Activated CD4-positive, alpha-beta T cell treated with anti-CD3 and anti-CD28 coated beads for 4 hours (primary cell): ENCODE results near the gene KIF12.
"Not testable (repeated sequence)": the region's sequence is repeated elsewhere in the genome, so short reads cannot be mapped to it uniquely, and the experiment has no call there.

Experiments
- DNase-seq, 2 donors: peaks; one replicate each; pipeline ENCODE4 v3.0.0-alpha.2; 2020

The KIF12 gene

GRCh38 chr9:114082763-114083412 lies 16.2 kb downstream of the KIF12 start:
- DNase-seq: not testable (repeated sequence)

DNA sequence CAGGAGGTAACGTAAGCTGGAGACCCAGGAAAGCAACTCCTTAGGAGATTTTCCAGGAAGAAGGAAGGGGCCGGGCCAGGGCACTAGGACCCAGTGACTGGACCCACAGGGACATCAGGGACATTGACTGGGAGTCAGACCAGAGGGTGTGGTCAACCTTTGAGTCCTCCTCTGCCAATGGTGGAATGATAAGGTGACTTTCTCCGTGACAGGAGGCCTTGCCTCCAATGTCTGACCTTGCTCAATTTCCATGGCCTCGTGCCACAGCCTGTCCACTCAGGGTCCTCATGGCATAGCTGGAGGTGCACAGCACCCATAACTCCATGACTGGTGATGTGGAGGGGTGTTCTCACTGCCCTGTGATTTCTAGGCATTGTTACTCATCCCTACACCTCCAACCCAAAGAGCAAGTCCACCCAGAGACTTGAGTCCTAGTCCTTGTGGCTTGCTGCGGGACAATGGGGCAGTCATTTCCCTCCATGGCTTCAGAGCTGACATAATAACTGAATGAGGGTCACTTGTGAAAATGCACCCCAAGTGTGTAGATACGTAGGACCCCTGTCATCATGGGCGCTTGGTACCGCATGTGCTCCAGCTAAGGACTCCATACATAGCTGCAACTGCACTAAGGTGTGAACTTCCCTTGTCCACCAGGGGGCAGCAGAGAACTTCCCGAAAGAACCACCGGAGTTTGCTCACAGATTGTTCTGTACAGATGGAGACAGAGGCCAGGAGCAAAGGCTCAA lies 16.9 kb downstream of the KIF12 start:
- DNase-seq: peak; percentile 74 to 82

GRCh38 chr9:114081441-114082016 lies 17.6 kb downstream of the KIF12 start:
- no peak for DNase-seq

- DNase-seq: no peak
Measured at GRCh38 chr9:114080773-114081440, 18.2 kb downstream of the KIF12 start.

- DNase-seq: no peak
Measured at GRCh38 chr9:114080195-114080772, 18.8 kb downstream of the KIF12 start.

- DNase-seq: no peak
Measured at GRCh38 chr9:114078781-114079156, 20.3 kb downstream of the KIF12 start.

DNA sequence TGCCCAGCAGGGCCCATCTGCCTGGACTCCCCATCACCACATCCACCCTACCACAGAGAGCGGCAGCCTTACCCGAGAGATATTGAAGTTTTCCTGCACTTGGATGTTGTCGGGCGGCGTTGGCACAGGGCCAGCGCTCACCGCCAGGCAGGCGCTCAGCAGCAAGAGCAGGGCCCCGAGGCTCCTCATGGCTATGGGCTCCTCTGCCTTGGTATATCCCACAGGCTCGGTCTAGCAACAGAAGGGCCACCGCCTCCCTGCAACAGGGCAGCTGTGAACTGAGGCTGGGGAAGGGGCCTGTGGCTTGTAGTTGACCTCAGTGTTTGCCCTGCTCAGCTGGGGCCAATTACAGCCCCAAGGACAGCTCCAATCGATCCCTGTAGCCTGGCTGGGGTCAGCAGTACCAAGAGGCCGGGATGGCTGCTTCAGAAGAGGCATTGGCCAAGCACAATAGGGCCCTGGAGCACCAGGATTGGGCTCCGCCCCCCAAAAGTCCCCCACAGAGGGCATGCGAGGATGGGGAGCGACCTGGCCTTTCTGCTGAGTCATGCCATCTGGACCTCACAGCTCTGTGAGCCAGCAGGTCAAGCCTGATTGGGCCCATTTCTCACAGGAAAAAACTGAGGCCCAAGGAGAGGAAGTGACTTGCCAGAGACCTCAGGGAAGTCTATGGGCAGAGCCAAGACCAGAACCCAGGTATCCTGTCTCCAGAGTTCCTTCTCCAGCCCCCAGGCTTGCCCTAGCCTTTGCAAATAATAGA lies 20.9 kb downstream of the KIF12 start, which contains the start of gene AMBP:
AMBP (minus strand) TSS at position 280 of the 760 bp plus-strand sequence; CDS start at position 189, 91 bp downstream.
- DNase-seq: no peak

GRCh38 chr9:114077162-114077837 lies 21.8 kb downstream of the KIF12 start:
- DNase-seq: no peak

GRCh38 chr9:114076237-114077161 lies 22.6 kb downstream of the KIF12 start:
- DNase-seq: no peak

DNA sequence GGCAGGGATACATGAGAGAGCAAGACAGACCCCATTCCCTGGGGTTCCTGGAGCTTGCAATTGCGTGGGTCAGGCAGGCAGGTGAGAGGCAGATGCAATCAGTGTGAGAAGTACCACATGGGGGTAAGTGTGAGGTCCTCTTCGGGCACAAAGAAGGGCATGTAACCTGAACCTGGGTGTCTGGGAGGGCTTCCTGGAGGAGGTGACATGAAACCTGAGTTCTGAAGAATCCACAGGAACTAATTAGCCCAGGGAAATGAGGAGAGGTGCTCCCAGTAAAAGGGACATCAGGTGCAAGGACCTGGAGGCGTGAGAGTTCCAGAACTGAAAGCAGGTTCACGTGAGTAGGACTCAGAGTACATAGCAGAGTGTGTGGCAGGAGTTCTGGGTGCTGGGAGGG lies 23.5 kb downstream of the KIF12 start:
- DNase-seq: no peak

DNA sequence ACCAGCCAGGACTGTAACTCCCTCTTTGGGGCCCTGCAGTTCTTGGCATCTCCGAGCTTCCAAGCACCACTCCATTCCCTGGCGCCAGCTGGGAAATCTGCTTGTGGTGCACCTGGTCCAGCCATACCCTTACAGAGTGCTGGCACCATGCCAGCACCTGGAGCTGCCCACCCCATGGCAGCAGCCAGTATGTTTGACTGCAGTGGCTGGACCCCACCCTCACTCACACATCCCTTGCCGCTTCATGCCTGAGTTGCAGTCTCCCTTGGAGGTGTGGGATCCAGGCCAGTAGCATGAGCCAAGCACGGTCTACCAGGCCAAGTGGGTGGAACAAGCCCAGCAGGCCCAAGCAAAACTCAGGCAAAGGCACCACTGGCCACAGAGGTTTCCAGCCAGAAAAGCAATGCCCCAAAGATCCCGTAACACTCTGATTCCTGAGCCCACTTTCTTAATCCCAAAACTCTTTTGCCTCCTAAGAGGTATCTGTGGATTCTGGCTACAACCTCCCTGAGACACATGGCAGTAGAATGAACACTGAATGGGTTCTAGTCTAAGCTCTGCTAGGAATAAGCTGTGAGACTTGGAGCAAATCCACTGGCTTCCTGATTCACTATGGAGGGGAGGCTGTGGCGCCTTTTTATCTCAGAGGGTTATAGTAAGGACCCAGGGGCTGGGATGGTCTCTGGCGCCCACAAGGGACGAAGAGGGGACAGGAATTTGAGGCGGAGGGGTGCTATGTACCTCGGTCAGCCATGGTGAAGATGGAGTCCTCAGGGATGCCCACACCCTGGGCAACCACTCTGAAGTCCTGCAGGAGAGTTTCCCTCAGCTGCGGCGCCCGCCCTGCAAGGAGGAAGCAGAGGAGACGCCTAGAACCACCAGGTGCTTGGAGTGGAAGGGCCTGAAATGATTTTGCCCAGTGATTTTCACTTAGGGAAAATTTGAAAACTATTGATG lies 26.6 kb downstream of the KIF12 start:
- no peak for DNase-seq

- DNase-seq: no peak
Measured at GRCh38 chr9:114071197-114071795, 27.8 kb downstream of the KIF12 start.

GRCh38 chr9:114070188-114071103 lies 28.6 kb downstream of the KIF12 start:
- no peak for DNase-seq

- DNase-seq: no peak
Measured at GRCh38 chr9:114069476-114070187, 29.5 kb downstream of the KIF12 start.

- DNase-seq: no peak
Measured at GRCh38 chr9:114065304-114065703, 33.8 kb downstream of the KIF12 start.

DNA sequence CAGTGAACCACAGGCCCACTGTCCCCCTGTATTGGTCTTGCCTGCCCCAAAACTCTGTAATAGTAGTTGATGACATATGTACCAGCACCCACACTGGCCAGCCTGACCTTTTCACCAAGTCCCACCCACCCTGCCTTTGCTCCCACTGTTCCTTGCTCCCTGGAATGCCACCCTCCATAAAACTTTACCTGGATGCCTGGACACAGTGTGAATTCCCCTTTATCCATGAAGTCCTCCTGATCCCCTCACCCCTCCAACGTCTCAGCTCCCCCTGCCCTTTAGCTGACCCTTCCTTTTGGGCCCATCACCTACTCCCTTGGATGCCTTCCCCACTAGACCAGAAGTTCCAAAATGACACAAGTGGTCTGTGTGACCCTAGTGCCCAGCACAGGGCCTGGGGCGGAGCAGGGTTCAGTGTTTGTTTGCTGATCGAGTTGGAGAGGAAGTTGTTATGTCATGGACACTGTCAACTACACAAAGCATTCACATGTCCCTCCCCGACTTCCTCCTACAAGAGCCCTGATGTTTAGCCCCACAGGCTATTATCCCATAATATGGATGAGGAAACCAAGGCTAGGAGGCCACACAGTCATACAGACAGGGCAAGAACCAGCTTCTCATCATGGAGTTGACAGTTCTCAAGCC lies 37.1 kb downstream of the KIF12 start:
- DNase-seq: no peak

DNA sequence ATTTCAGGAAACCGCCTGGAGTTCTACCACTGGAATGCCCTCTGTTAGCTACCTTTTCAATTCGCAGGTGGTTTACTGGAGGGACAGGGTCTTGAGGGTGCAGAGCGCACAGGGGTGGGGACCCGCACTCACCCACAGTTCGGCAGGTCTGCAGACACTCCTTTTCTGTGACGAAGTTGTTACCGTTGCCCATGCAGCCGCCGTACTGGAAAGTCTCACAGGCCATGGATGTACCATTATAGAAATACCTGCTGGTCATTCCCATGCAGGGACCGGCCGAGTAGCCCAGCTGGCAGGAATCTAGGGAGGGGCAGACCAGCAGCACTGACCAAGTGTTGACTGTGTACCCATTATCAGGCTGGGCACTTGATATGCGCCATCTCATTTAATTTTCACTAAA lies 37.8 kb downstream of the KIF12 start:
- DNase-seq: no peak
